Peyer's patch (tissue), 4 donors: ENCODE measurements around the gene YJEFN3.

Source experiments
- CTCF ChIP-seq, 6 experiments: fragments of 450-650 bp in 4 of 6; fragments of 200-600 bp in 2 of 6; sonication (generic) in 1 of 6; IDR thresholded peaks; one replicate each; pipeline ENCODE4 v1.5.1; 2017 to 2019; ENCODE audit warnings: antibody characterized with exemption in 6 of 6, mild to moderate bottlenecking in 3 of 6, moderate library complexity in 1 of 6
- POLR2A ChIP-seq, 2 donors: fragments of 450-650 bp; IDR thresholded peaks; one replicate each; pipeline ENCODE4 v1.5.1; 2017; ENCODE audit warnings: antibody characterized with exemption in 2 of 2, mild to moderate bottlenecking in 2 of 2, moderate library complexity in 2 of 2

- TF ChIP-seq CTCF (IDR thresholded peaks at IDR 0.05), result no peak
- no peak for TF ChIP-seq POLR2A (IDR thresholded peaks at IDR 0.05)
Observed at GRCh38 chr19:19543101-19543500, 14.4 kb downstream of the YJEFN3 start.
